ENCODE data around the gene ANGPTL8.

Gene ANGPTL8

DNA sequence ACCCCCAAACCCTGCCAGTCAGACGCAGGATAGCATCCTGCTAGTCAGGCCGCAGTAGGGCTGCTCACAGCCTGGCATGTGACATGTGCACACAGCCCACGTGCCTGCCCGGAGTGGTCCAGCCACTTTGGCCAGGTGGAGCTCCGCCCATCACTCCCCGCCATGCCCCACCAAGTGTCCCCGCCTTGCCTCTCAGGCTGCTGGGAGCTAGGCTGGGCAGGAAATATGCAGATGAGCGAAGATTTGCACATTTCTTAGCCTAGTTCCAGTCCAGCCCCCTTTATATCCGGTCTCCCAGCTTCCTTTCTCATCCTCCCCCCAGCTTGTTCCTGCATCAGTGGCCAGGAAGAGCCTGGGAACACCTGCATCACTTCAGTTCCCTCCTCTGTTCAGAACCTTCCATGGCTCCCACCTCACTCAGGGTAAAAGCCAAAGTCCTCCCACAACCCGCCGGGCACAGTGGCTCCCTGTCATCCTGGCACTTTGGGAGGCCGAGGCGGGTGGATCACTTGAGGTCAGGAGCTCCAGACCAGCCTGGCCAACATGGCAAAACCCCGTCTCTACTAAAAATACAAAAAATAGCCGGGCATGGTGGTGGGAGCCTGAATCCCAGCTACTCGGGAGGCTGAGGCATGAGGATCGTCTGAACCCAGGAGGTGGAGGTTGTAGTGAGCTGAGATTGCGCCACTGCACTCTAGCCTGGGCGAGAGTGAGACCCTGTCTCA is 25.2 kb downstream of the ANGPTL8 start:
- DNase-seq: no peak

DNA sequence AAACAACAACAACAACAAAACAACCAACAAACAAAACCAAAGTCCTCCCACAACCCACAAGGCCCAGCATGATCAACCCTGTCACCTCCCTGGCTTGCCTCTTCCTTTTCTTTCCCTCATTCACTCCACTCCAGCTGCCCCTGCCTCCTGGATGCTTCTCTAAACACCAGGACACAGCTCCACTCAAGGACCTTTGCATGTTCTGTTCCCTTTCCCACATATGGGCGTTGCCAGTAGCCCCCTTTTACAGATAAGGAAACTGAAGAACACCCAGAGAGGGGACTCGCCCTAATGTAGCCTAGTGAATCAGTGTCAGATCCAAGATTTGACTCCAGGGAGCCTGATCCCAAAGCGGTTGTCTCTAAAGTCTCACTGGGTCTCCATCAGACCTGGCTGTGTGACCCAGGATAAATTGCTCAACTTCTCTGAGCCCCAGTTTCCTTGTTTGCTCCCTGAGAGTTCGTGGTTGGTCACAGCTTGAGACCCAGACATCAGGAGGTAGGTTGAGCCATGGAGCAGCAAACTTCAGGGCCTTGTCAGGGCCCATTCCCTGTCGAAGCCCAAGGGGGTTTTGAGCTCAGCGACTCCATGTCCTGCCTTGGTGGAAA is 25.9 kb downstream of the ANGPTL8 start:
- DNase-seq: no peak

DNA sequence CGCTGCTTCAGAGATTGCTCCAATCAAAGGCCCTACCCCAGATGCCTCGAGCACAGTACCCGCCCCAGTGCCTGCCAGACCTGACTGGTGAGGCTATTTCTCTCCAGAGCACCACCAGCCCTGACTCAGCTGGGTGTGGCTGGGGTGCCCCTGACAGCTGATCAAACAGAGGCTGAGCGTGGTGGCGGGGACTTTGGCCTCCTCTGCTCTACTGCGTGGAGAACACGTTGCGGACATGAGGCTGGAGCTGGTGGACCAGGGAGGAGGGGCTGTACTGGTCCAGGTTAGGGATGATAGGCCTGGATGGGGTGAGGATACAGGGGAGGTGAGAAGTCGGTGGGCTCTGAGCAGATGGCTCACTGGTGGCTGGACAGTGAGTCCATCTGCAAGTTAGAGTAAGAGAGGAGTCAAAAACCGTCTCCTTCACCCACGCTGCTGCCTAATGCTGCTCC is 26.4 kb downstream of the ANGPTL8 start:
- DNase-seq: no peak

DNA sequence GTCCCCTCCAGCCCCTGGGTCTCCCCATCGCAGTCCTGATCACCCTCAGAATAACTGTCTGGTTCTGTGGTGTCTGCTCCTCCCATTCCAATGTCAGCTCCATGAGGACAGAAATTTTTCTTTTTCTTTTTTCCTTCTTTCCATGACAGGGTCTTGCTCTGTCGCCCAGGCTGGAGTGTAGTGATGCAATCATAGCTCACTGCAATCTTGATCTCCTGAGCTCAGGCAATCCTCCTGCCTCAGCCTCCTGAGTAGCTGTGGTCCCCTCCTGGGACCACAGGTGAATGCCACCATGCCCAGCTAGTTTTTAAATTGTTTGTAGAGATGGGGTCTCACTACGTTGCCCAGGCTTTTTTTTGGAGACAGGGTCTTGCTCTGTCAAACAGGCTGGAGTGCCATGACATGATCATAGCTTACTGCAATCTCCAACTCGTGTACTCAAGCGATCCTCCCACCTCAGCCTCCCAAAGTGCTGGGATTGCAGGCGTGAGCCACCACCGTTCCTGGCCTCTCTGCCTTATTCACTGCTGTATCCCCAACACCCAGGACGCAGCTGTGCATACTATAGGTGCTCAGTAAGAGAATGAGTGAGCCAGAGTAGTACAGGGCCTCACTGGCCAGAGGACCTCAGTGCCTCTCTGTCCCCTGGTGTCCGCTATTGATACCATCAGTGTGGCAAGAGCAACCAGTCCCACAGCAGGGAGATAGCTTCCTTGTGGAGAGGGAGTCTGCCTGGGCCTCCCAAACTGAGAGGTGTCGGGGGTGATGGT is 28.1 kb downstream of the ANGPTL8 start:
- DNase-seq: no peak

DNA sequence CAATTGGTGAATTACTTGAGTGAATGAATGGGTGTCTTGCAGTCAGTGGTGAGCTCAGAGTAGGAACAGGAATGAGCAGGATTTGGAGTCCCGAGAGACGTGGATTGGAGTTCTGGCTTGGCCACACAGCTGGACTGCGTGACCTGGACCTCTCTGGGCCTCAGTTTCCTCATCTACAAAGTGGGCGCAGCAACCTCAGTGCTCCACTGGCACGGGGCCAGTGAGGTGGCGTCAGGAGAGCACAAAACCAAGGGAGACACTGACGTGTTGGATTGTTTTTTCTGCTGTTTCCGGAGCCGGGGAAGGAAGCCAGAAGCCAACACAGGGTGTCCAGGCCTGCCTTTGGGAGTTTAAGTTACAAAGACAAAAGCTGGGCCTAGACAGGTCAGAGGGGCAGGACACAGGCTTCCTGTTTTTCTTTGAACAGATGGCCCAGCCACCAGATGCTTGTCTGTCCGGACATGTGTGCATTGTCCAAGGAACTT is 29.4 kb downstream of the ANGPTL8 start:
- no peak for DNase-seq

DNA sequence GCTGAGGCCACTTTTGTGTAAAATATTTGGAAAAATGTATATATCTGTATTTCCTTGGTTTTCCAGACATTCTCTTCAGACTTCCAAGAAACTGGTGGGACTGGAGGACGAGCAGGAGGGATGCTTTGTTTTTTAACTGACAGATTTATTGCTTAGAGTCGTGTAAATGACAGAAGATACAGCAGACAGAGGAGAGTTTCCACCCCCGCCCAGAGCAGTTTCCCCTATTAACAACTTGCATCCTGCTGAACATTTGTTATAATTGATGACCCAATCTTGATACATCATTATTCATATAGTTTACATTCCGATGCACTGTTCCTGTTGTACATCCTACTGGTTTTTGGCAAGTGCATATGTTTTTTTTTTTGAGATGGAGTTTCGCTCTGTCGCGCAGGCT is 30.0 kb downstream of the ANGPTL8 start:
- DNase-seq: no peak

DNA sequence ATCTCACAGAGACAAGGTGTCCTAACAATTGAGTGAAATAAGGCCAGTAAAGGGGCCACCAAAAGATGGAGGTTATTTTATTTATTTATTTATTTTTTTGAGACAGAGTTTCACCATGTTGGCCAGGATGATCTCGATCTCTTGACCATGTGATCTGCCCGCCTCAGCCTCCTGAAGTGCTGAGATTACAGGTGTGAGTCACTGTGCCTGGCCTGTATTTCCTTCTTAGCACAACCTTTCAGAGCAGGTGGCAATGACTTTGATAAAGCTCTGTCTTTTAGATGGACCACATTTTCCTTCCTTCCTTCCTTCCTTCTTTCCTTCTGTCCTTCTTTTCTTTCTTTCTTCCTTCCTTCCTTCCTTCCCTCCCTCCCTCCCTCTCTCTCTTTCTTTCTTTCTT is 33.9 kb downstream of the ANGPTL8 start:
- DNase-seq: no peak

DNA sequence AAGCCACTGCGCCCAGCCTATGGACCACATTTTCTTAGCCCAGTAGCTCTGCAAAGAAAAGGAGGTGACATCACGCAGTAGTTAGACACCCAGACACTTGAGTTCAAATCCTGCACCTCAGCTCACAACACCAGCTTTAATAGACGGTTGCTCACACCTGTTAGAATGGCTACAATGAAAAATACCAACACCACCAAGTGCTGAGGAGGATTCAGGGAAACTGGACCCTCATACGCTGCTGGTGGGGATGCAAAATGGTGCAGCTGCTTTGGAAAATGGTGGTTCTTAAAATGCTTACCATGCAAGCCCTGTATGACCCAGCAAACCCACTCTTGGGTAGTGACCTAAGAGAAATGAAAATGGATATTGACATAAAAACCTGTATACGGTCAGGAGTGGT is 34.6 kb downstream of the ANGPTL8 start:
- DNase-seq: no peak

DNA sequence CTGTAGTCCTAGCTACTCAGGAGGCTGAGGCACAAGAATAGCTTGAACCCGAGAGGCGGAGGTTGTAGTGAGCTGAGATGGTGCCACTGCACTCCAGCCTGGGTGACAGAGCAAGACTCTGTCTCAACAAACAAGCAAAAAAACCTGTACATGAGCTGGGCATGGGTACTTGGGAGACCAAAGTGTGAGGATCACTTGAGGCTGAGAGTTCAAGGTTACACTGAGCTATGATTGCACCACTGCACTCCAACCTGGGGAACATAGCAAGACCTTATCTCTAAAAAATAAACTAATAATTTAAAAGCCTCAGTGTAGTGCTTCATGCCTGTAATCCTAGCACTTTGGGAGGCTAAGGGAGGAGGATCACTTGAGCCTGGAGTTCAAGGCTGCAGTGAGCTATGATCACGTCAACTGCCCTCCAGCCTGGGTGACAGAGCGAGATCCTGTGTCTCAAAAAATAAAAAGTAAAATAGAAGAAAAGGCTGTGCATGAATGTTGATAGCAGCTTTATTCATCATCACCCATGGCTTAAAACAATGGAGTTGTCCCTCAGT is 35.2 kb downstream of the ANGPTL8 start:
- DNase-seq: no peak

DNA sequence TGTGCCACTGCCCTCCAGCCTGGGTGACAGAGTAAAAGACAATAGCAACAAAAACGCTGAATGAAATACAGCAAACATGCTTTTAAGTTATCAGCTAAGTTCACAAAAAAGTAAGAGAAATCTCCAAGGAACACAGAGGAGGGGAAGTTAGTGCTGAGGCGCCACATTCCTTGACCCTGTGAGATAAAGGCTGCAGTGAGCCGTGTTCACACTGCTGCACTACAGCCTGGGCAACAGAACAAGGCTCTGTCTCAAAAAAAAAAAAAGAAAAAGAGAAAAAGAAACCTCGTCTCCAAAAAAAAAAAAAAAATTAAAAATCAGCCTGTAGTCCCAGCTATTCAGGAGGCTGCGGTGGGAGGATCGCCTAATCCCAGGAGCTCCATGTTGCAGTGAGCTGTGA is 39.3 kb downstream of the ANGPTL8 start:
- DNase-seq: no peak

DNA sequence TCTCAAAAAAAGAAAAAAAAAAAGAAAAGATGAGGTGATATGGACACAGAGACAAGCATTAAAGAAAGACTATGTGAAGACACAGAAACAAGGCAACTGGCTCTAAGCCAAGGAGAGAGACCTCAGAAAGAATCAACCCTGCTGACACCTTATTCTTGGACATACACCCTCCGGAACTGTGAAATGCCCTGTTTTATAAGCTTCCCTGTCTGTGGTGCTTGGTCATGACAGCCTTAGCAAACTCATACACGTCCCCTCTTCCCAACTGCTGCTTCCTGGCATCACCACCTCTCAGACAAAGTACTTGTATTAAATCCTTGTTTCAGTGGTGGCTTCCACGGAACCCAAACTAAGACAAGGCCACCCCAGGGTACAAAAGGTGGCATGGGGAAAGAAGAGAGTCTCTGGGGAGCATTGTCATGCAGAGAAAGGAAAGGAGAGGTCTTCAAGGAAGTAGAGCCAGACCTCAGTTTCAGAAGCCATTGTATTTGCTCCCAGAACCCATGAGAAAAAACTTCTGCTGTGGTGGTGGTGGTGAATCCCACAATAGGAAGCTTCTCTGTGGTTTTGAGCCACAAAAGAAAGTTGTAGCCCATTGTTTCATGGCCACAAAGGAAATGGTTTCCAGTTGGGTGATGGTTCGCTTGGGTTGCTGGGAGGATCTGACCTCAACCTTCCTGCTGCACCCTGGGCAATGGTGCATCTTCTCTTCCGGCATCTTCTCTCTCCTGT is 40.3 kb downstream of the ANGPTL8 start:
- no peak for DNase-seq

DNA sequence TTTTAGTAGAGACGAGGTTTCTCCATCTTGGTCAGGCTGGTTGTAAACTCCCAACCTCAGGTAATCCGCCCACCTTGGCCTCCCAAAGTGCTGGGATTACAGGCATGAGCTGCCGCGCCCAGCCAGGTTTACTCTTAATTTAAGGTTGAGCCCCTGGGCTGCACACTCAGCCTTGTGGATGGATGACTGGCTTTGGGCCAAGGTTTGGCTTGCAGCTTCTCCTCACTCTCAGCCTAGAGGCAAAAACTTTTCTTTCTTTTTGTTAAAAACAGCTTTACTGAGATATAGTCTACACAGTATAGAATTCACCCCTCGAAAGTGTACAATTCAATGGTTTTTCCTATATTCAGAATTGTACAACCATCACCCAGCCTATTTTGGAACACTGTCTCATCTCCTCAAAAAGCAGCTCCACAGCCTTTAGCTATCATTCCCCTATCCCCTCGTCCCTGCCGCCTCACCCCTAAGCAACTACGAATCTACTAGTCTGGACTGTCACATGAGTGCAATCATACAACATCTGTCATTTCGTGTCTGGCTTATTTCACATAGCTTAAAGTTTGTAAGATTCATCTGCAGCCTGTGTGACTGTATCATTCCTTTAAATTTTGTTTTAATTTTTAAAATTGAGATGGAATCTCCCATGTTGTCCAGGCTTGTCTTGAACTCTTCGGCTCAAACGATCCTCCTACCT is 42.1 kb downstream of the ANGPTL8 start:
- DNase-seq: peak; percentile 14

DNA sequence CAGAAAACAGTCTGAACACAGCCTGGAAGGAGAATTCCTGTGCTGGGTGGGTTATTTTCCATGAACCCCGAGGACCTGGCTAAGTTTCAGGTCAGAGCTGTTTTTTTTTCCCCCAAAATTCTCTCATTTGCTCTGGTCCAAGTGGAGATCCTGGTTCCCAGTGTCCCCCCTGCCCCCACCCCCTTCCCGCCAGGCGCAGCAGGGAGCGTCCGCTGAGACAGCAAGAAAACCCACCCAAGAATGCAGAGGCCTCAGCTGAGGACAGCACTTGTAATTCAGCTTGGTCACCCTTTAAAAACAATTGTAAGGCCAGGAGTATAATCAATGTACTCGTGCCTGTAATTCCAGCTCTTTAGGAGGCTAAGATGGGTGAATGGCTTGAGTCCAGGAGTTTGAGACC is 45.1 kb downstream of the ANGPTL8 start:
- DNase-seq: no peak

DNA sequence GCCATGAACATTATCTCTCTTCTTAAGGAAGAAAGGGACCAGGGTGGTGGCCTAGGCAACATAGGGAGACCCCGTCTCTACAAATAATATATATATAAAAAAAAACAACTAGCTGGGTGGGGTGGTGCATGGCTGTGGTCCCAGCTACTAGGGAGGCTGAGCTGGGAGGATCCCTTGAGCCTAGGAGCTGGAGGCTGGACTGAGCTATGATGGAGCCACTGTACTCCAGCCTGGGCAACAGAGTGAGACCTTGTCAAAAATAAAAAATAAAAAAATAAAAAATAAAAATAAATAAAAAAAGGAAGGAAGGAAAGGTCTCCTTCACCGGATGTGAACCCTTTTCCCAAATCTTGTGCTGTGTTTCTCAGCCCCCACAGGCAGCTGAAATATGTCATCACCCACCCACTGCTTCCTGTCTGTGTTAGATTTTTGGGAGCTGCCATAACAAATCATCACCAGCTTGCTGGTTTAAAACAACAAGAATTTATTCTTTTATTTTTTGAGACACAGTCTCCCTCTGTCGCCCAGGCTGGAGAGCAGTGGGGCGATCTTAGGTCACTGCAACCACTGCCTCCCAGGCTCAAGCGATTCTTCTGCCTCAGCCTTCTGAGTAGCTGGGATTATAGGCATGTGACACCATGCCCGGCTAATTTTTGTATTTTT is 47.0 kb downstream of the ANGPTL8 start:
- DNase-seq: no peak

DNA sequence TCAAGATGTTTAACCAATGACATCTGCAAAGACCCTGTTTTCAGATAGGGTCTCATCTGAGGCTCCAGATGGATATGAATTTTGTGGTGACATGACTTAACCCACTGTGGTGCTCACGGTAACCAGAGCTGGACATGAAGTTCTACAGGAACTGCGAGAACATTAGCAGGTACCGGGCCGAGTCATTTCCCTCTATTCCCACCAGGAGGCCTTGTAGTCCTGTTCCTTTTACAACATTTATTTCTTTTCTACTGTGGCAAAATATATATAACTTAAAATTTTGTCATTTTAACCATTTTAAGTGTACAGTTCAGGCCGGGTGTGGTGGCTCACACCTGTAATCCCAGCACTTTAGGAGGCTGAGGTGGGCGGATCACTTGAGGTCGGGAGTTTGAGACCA is 48.9 kb downstream of the ANGPTL8 start:
- no peak for DNase-seq

DNA sequence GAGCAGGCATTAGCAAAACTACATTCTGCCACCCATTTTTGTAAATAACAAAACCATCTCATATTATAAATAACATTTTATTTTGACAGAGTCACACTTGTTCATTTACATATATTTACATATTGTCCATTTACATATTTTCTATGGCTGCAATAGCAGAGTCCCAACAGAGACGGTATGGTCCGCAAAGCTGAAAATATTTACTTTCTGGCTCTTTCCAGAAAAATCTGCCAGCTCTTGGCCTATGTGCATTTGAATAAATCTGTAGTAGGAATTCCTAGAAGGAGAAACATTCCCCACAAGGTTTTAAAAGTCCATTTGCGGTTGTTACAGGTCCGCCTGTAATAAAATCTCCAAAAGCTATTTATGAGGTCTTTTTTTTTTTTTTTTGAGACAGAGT is 50.8 kb downstream of the ANGPTL8 start:
- no peak for DNase-seq

DNA sequence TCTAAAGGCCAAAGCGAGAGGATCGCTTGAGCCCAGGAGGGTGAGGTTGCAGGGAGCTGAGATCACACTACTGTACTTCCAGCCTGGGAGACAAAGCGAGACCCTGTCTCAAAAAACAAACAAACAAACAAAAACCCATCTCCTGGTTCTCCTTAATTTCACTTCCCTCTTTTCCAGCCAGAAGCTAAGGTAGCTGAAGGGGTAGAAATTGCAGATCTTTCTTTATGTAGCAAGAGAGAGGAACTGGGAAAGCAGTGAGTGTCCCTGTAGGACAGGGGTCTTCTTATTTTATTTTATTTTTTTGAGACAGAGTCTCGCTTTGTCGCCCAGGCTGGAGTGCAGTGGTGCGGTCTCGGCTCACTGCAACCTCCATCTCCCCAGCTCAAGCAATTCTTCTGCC is 52.0 kb downstream of the ANGPTL8 start:
- DNase-seq: no peak

Data from amniotic stem cell (primary cell).